DND-41 (cell line): ENCODE data around the gene ABCB11.

Experiments used
- EZH2 ChIP-seq: IDR thresholded peaks from 3 replicates; pipeline ENCODE4 v1.6.1; 2012; ENCODE audit warnings: borderline replicate concordance, low read depth, mild to moderate bottlenecking, moderate library complexity, low read length, inconsistent platforms; ENCODE audit not compliant: severe bottlenecking
- TF ChIP-seq, protein P1 (sequence below): IDR thresholded peaks from 2 replicates; pipeline ENCODE4 v1.5.1; 2012; ENCODE audit warnings: borderline replicate concordance, low read length, moderate library complexity, mild to moderate bottlenecking; ENCODE audit not compliant: poor library complexity, severe bottlenecking; ENCODE audit errors: extremely low read depth

DNA sequence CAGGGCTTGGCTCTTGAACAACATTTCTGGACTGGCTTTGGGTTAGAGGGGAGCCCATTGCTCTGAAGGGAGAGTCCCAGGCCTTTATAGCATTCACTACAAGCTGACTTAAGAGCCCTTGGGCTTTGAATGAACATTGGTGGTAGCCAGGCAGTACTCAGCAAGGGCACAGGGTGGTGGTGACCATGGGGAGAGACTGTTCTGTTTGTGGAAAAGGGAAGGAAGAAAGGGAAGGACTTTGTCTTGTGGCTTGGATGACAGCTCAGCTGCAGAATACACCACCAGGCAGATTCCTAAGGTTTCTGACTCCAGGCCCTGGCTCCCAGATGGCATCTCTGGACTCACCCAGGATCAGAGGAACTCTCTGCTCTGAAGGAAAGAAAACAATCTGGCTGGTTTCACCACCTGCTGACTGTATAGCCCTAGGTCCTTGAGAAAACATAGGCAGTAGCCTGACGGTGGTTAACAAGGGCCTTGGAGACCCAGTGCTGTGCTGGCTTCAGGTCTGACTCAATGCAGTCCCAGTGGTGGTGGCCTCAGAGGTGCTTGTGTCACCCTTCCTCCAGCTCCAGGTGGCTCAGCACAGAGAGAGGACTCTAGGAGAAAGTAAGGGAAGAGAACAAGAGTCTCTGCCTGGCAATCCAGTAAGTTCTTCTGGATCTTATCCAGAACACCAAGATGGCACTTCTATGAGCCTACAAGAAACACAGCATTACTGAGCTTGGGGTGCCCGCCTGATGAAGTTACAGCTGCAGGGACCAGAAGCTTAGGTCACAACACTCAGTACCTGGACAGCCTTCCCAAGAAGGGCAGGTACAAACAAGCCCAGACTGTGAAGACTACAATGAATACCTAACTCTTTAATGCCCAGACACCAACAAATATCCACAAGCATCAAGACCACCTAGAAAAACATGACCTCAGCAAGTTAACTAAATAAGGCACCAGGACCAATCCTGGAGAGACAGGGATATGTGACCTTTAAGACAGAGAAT lies 16.4 kb upstream of the ABCB11 start:
- TF ChIP-seq, protein P1, sequence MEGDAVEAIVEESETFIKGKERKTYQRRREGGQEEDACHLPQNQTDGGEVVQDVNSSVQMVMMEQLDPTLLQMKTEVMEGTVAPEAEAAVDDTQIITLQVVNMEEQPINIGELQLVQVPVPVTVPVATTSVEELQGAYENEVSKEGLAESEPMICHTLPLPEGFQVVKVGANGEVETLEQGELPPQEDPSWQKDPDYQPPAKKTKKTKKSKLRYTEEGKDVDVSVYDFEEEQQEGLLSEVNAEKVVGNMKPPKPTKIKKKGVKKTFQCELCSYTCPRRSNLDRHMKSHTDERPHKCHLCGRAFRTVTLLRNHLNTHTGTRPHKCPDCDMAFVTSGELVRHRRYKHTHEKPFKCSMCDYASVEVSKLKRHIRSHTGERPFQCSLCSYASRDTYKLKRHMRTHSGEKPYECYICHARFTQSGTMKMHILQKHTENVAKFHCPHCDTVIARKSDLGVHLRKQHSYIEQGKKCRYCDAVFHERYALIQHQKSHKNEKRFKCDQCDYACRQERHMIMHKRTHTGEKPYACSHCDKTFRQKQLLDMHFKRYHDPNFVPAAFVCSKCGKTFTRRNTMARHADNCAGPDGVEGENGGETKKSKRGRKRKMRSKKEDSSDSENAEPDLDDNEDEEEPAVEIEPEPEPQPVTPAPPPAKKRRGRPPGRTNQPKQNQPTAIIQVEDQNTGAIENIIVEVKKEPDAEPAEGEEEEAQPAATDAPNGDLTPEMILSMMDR: no peak
- TF ChIP-seq EZH2: no peak
